Activated CD4-positive, alpha-beta memory T cell treated with anti-CD3 and anti-CD28 coated beads for 36 hours (primary cell): ENCODE measurements around the gene STX1A. TPM values are rescaled to one million over a fixed set of nuclear protein-coding genes. Genes with fewer than 3 reads are reported as not detected.
"Not testable (repeated sequence)": the region's sequence is repeated elsewhere in the genome, so short reads cannot be mapped to it uniquely, and the experiment has no call there.

Experiments
- CTCF ChIA-PET: fragments of 350-600 bp; sonication (Branson Sonifier 250); formaldehyde crosslinking; loops from one replicate; lab custom pipeline; 2021; ENCODE audit warnings: antibody characterized with exemption, inconsistent platforms; lab: Charles Lee
- POLR2A ChIA-PET: fragments of 350-600 bp; sonication (Branson Sonifier 250); formaldehyde crosslinking; loops from one replicate; lab custom pipeline; 2021; ENCODE audit warnings: antibody characterized with exemption; lab: Charles Lee
- DNase-seq: peaks from one replicate; pipeline ENCODE4 v3.0.0-alpha.2; 2020
- H3K27ac Mint-ChIP-seq: one replicate; pipeline ENCODE4 v1.8.0; 2021; ENCODE audit warnings: mixed read lengths
- H3K27me3 Mint-ChIP-seq: one replicate; pipeline ENCODE4 v1.8.0; 2021; ENCODE audit warnings: mixed read lengths
- H3K36me3 Mint-ChIP-seq: one replicate; pipeline ENCODE4 v1.8.0; 2021; ENCODE audit warnings: mixed read lengths
- H3K4me1 Mint-ChIP-seq: one replicate; pipeline ENCODE4 v1.8.0; 2021; ENCODE audit warnings: low read depth, mixed read lengths
- H3K4me3 Mint-ChIP-seq: one replicate; pipeline ENCODE4 v1.8.0; 2021; ENCODE audit warnings: mild to moderate bottlenecking, mixed read lengths
- H3K9me3 Mint-ChIP-seq: one replicate; pipeline ENCODE4 v1.8.0; 2021; ENCODE audit warnings: mixed read lengths
- intact Hi-C: fragments of 100-400 bp; cut with micrococcal nuclease; formaldehyde crosslinking; loops from one replicate; pipeline ENCODE4 v1.15.1; 2023
- total RNA-seq, 2 experiments: library from RNA; stranded (reverse); gene quantifications; one replicate each; pipeline ENCODE4 v1.2.3, GENCODE V29; 2021

The STX1A gene
- total RNA-seq, 2 experiments from 2014 or later, result 31.8 to 39.2 TPM

GRCh38 chr7:73734619-73735527 is 15.4 kb upstream of the STX1A start:
- H3K4me1 Mint-ChIP-seq, result peaks cover 11% of the 10 kb centered on the region
- CTCF ChIA-PET, result interaction anchor here (0.6 to 7.3 kb wide), 22 partner anchors 9 to 216 kb away, joined by 3 to 109 read pairs (median 5); partner anchors contain the start of genes METTL27, STX1A, TBL2 and VPS37D

DNA sequence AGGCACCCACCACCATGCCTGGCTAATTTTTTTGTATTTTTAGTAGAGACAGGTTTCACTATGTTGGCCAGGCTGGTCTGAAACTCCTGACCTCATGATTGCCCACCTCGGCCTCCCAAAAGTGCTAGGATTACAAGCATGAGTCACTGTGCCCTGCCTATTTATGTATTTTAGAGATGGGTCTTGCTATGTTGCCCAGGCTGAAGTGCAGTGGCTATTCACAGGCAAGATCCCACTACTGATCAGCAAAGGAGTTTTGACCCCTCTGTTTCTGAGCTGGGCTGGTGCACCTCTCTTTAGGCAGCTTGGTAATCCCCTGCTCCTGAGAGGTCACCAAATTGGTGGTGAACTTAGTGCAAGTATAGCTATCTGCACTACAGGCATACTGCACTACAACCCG is 12.9 kb upstream of the STX1A start:
- peaks cover 7% of the 10 kb centered on the region for H3K4me1 Mint-ChIP-seq
- ChIA-PET POLR2A (no interaction called here), CTCF (interaction anchor here (7.3 kb wide), 1 partner anchor 124 kb away, joined by 109 read pairs; no protein-coding TSS in a partner anchor)
- no peaks in the 10 kb centered on the region for H3K9me3 Mint-ChIP-seq
- H3K4me3 Mint-ChIP-seq, result no peak overlapping the region
- H3K27me3 Mint-ChIP-seq, result peaks cover 5% of the 10 kb centered on the region
- H3K27ac Mint-ChIP-seq, result no peak overlapping the region
- intact Hi-C loops, result no loop called here
- no peak for DNase-seq
- H3K36me3 Mint-ChIP-seq, result peaks cover 5% of the 10 kb centered on the region

More at GRCh38 chr7:73734619-73735527, 15.4 kb upstream of the STX1A start:
- no peaks in the 10 kb centered on the region for H3K27me3 Mint-ChIP-seq
- POLR2A ChIA-PET, result no interaction called here
- H3K9me3 Mint-ChIP-seq, result no peaks in the 10 kb centered on the region
- H3K36me3 Mint-ChIP-seq, result peaks cover 7% of the 10 kb centered on the region
- intact Hi-C loops, result loop anchor here (1.0 kb wide), 1 partner anchor 17 kb away; no protein-coding TSS in a partner anchor
- DNase-seq, result peak; percentile 89
- H3K27ac Mint-ChIP-seq, result no peak overlapping the region
- H3K4me3 Mint-ChIP-seq, result no peak overlapping the region

DNA sequence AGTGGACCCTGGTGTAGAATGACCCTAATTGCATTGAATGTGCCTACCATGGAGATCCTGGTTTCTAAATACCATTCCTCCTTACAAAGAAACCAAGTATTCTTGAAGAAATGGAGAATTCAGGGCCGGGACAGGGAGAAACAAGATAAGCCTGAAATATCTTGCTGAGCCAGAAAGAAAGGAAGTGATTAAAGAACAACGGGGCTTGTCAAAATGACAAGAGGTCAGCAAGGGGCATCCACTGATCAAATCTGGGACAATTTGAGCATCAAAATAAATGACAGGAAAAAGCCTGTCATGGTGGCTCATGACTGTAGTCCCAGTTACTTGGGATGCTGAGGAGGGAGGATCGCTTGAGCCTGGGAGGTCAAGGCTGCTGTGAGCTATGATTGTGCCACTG is 11.0 kb upstream of the STX1A start:
- intact Hi-C loops, result no loop called here
- ChIA-PET CTCF (interaction anchor here (7.3 kb wide), 1 partner anchor 123 kb away, joined by 109 read pairs; no protein-coding TSS in a partner anchor), POLR2A (no interaction called here)

GRCh38 chr7:73728551-73728950 is 9.1 kb upstream of the STX1A start:
- Mint-ChIP-seq H3K9me3 (no peaks in the 10 kb centered on the region), H3K4me3 (no peak overlapping the region), H3K36me3 (no peaks in the 10 kb centered on the region), H3K4me1 (no peaks in the 10 kb centered on the region), H3K27ac (no peak overlapping the region), H3K27me3 (peaks cover 5% of the 10 kb centered on the region)
- DNase-seq, result no peak
- intact Hi-C loops, result no loop called here
- ChIA-PET POLR2A (interaction anchor here (0.6 kb wide), 1 partner anchor 12 kb away, joined by 3 read pairs; no protein-coding TSS in a partner anchor), CTCF (interaction anchor here (0.7 to 2.6 kb wide), 3 partner anchors 17 to 121 kb away, joined by 3 to 21 read pairs (median 4); no protein-coding TSS in a partner anchor)

More for the DNA sequence above, 11.0 kb upstream of the STX1A start:
- Mint-ChIP-seq H3K36me3 (no peaks in the 10 kb centered on the region), H3K27ac (no peak overlapping the region), H3K27me3 (peaks cover 5% of the 10 kb centered on the region), H3K9me3 (no peaks in the 10 kb centered on the region), H3K4me1 (peaks cover 7% of the 10 kb centered on the region), H3K4me3 (no peak overlapping the region)
- no peak for DNase-seq

GRCh38 chr7:73727952-73728351 is 8.5 kb upstream of the STX1A start:
- no peaks in the 10 kb centered on the region for H3K9me3 Mint-ChIP-seq
- ChIA-PET POLR2A (no interaction called here), CTCF (interaction anchor here (0.7 to 2.6 kb wide), 2 partner anchors 17 to 121 kb away, joined by 3 to 21 read pairs; no protein-coding TSS in a partner anchor)
- no peak for DNase-seq
- H3K27me3 Mint-ChIP-seq, result peaks cover 5% of the 10 kb centered on the region
- no peak overlapping the region for H3K27ac Mint-ChIP-seq
- H3K4me3 Mint-ChIP-seq, result no peak overlapping the region
- H3K36me3 Mint-ChIP-seq, result no peaks in the 10 kb centered on the region
- no peaks in the 10 kb centered on the region for H3K4me1 Mint-ChIP-seq
- intact Hi-C loops, result no loop called here

- Mint-ChIP-seq H3K27ac (no peak overlapping the region), H3K4me3 (no peak overlapping the region), H3K27me3 (peaks cover 5% of the 10 kb centered on the region), H3K36me3 (no peaks in the 10 kb centered on the region), H3K9me3 (no peaks in the 10 kb centered on the region), H3K4me1 (no peaks in the 10 kb centered on the region)
- ChIA-PET POLR2A (no interaction called here), CTCF (interaction anchor here (0.8 to 5.1 kb wide), 14 partner anchors 9 to 139 kb away, joined by 3 to 94 read pairs (median 4); partner anchors contain the start of genes ABHD11 and VPS37D)
- intact Hi-C loops, result no loop called here
- DNase-seq, result no peak
Measured at GRCh38 chr7:73726083-73726466, 6.6 kb upstream of the STX1A start.

- no peaks in the 10 kb centered on the region for H3K4me1 Mint-ChIP-seq
- H3K27ac Mint-ChIP-seq, result no peak overlapping the region
- ChIA-PET CTCF (interaction anchor here (2.1 to 5.1 kb wide), 2 partner anchors 11 to 117 kb away, joined by 10 to 94 read pairs; no protein-coding TSS in a partner anchor), POLR2A (no interaction called here)
- no peaks in the 10 kb centered on the region for H3K9me3 Mint-ChIP-seq
- peaks cover 5% of the 10 kb centered on the region for H3K27me3 Mint-ChIP-seq
- DNase-seq, result no peak
- no peaks in the 10 kb centered on the region for H3K36me3 Mint-ChIP-seq
- H3K4me3 Mint-ChIP-seq, result no peak overlapping the region
- intact Hi-C loops, result no loop called here
Measured at GRCh38 chr7:73723813-73724212, 4.3 kb upstream of the STX1A start.

DNA sequence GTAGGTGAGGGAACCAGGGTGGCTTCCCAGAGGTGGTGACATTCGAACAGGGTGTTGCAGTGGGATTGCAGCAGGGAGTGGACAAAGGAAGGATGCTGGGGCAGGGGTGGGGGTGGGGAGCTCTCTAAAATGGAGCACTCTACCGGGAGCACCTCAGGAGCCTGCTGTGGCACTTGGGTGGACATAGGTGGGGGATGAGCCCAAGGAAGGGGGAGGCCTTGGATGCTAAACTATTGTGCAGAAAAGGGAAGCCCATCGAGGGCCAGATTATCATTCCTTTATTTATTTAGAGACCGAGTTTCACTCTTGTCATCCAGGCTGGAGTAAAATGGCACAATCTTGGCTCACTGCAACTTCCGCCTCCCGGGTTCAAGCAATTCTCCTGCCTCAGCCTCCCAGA is 3.3 kb upstream of the STX1A start:
- intact Hi-C loops, result no loop called here
- Mint-ChIP-seq H3K27me3 (no peaks in the 10 kb centered on the region), H3K9me3 (no peaks in the 10 kb centered on the region), H3K4me3 (no peak overlapping the region), H3K4me1 (peaks cover 9% of the 10 kb centered on the region), H3K27ac (no peak overlapping the region), H3K36me3 (no peaks in the 10 kb centered on the region)
- ChIA-PET POLR2A (no interaction called here), CTCF (interaction anchor here (0.7 to 5.1 kb wide), 3 partner anchors 54 to 116 kb away, joined by 3 to 94 read pairs (median 4); no protein-coding TSS in a partner anchor)
- no peak for DNase-seq

DNA sequence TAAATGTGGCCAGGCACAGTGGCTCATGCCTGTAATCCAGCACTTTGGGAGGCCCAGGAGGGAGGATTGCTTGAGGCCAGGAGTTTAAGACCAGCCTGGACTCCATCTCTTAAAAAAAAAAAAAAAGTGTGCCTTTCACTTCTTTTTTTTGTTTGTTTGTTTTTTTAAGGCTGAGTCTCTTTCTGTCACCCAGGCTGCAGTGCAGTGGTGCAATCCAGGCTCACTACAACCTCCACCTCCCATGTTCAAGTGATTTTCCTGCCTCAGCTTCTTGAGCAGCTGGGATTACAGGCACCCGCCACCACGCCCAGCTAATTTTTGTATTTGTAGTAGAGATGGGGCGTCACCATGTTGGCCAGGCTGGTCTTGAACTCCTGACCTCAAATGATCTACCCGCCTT is 2.7 kb upstream of the STX1A start:
- DNase-seq, H3K27ac Mint-ChIP-seq, H3K4me3 Mint-ChIP-seq, intact Hi-C loops, POLR2A ChIA-PET, H3K27me3 Mint-ChIP-seq, H3K36me3 Mint-ChIP-seq, H3K9me3 Mint-ChIP-seq: not testable (repeated sequence)
- H3K4me1 Mint-ChIP-seq, result peaks cover 15% of the 10 kb centered on the region
- CTCF ChIA-PET, result interaction anchor here (1.1 to 5.1 kb wide), 3 partner anchors 93 to 115 kb away, joined by 3 to 94 read pairs (median 4); no protein-coding TSS in a partner anchor

- Mint-ChIP-seq H3K4me1 (peaks cover 20% of the 10 kb centered on the region), H3K27ac (no peak overlapping the region), H3K27me3 (no peaks in the 10 kb centered on the region), H3K36me3 (peaks cover 2% of the 10 kb centered on the region), H3K4me3 (no peak overlapping the region), H3K9me3 (no peaks in the 10 kb centered on the region)
- ChIA-PET CTCF (interaction anchor here (0.6 to 1.2 kb wide), 2 partner anchors 81 to 115 kb away, joined by 3 to 4 read pairs; no protein-coding TSS in a partner anchor), POLR2A (no interaction called here)
- intact Hi-C loops, result no loop called here
- no peak for DNase-seq
Measured at GRCh38 chr7:73721377-73721817, 1.9 kb upstream of the STX1A start.

DNA sequence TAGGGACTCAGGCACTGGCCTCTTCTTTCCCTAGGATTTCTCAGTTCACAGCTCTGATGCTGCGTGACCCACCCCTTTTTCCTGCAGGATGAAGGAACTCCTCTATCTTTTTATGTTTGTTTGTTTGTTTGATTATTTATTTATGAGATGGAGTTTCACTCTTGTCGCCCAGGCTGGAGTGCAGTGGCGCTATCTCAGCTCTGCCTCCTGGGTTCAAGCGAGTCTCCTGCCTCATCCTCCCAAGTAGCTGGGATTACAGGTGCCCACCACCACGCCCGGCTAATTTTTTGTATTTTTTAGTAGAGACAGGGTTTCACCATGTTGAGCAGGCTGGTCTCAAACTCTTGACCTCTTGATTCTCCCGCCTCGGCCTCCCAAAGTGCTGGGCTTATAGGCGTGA is 974 bp upstream of the STX1A start:
- POLR2A ChIA-PET, H3K27me3 Mint-ChIP-seq, H3K36me3 Mint-ChIP-seq, DNase-seq, intact Hi-C loops, H3K9me3 Mint-ChIP-seq, H3K27ac Mint-ChIP-seq: not testable (repeated sequence)
- CTCF ChIA-PET, result interaction anchor here (1.2 to 2.3 kb wide), 3 partner anchors 14 to 113 kb away, joined by 3 to 12 read pairs (median 11); partner anchors contain the start of gene VPS37D
- Mint-ChIP-seq H3K4me3 (peak overlapping the region; percentile 70), H3K4me1 (peaks cover 30% of the 10 kb centered on the region)
